Ishikawa (cell line): ENCODE results near the gene HOXA10.

ENCODE experiments used
- CEBPB ChIP-seq: IDR thresholded peaks from 2 replicates; pipeline ENCODE4 v1.6.1; 2012
- EP300 ChIP-seq: IDR thresholded peaks from 2 replicates; pipeline ENCODE4 v1.6.1; 2012; ENCODE audit warnings: borderline replicate concordance
- FOXM1 ChIP-seq: IDR thresholded peaks from 2 replicates; pipeline ENCODE4 v1.6.1; 2012; ENCODE audit warnings: low read depth, borderline replicate concordance
- MAX ChIP-seq: IDR thresholded peaks from 2 replicates; pipeline ENCODE4 v1.6.1; 2012
- REST ChIP-seq: IDR thresholded peaks from 2 replicates; pipeline ENCODE4 v1.6.1; 2012; ENCODE audit warnings: low read depth, mild to moderate bottlenecking
- TAF1 ChIP-seq: IDR thresholded peaks from 2 replicates; pipeline ENCODE4 v1.6.1; 2012; ENCODE audit warnings: low read depth, mild to moderate bottlenecking

- TF ChIP-seq EP300: no peak
- no peak for TF ChIP-seq FOXM1
- no peak for TF ChIP-seq REST
- no peak for TF ChIP-seq TAF1
- no peak for TF ChIP-seq CEBPB
- no peak for TF ChIP-seq MAX
Observed at GRCh38 chr7:27164045-27164366, 10.1 kb downstream of the HOXA10 start.
